GM18909 (cell line): ENCODE measurements around the gene DAND5.

Experiments used
- ATAC-seq: cut with Tn5 transposase; IDR thresholded peaks from one replicate; pipeline ENCODE4 v1.9.1; 2021; ENCODE audit warnings: mild to moderate bottlenecking; ENCODE audit not compliant: unreplicated experiment, poor library complexity

Gene DAND5

DNA sequence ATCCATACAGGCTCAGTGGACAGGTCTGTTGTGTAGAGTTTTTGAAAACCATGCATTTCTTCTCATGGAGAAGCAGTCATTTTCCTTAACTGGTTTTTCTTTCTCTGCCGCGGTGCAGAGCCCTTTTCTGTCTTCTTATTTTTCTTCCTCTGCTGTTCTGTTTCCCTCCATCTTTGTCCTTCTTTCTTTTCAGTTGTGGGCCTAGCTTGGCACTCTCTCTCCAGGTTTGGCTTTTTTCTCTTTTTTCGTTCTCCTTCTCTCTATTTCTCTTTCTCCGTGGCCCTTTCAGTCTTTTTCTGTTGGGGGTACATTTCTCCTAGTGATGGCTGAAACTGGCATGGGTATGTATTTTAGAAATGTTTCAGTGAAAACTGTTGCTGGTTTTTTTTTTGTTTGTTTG, 50.0 kb downstream of the DAND5 start:
- ATAC-seq: no peak

DNA sequence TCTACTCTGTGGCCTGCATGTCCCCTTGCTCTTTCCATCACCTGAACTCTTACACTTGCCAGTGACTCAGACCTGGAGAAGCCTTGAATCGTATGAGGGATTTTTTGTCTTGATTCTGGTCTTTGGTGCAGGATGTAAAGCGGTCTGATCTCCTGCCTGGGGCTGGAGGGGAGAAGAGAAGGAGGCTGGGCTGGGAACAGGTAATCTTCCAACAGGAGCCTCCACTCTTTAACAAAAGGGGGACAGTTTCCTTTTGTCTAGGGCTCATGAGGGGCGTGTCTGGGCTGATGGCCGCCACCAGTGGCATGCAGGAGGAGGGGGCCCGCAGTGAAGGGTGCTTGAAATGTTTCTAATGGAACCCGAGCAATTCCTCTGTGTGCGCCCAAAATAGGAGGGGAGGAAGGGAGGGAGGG, 50.6 kb downstream of the DAND5 start:
- ATAC-seq: no peak

DNA sequence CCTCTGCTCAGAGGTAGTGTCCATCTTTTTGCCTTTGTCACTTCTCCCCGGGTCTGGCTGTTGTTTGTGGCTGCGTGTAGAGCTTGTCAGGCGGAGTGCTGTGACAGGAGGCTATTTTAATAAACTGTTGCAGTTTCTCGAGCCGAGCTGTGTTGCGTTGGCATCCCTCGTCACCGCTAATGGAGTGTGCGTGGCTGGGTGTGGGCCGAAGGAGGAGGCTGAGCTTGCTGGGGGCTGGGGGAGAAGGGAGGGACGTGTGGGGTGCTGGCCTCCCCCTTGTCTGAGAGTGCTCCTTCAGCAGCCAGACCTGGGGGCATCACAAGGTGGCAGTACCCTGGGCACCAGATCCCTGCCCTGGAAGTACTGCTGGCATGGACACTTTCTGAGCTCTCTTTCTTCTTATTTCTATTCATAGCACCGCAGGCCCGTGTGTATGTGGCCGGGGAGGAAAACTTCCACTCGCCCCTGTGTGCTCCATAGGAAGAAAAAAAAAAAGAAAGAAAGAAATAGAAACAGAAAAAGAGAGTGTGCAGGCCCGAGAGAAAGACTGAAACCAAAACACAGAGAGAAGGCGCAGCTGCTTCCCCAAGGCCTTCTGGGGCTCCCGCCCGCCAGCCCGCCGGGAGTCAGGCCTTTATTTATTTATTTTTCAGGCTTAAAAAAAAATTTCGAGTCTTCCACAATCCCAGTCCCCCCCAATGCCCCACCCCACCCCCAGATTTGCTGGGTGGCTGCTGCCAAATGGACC, 52.9 kb downstream of the DAND5 start:
- ATAC-seq: no peak

- no peak for ATAC-seq
Observed at GRCh38 chr19:13022859-13023636, 53.7 kb downstream of the DAND5 start.

DNA sequence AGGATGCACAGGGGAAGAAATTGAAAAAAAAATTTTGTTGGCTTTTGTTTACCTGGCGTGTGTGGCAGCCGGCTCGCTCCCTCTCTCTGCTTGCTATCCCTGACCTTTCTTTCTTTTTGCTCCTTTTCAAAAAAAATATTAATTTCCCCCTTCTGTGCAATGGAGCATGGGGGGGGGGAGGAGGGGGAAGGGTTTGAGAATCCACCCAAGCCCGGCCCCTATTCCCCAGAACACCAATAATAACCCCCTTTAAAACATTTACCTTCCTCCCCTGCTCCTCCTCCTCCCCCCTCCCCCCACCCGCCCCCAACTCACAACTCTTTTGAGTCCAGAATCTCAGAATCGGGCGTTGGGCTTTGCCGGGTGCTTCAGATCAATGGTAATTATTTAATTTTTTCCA, 54.3 kb downstream of the DAND5 start:
- no peak for ATAC-seq
